ENCODE results near the gene IFT81.

The IFT81 gene

DNA sequence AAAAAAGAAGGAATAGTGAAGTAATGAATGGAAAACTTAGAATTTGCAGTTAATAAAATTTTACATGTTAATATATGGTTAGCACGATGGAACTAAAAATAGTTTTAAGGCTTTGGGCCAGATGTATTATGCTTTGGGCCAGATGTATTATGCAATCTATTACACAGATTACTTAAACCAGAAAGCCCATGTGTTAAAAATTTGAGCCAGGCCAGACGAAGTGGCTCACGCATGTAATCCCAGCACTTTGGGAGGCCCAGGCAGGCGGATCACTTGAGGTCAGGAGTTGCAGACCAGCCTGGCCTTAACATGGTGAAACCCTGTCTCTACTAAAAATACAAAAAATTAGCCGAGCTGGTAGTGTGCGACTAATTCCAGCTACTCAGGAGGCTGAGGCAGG, 17.2 kb downstream of the IFT81 start:
- TF ChIP-seq ZNF274 (IDR thresholded peaks at IDR 0.05; ENCODE audit: low read depth, low read length) (no peak), YY1 (IDR thresholded peaks at IDR 0.05; ENCODE audit: insufficient read depth, insufficient read length) (no peak), SUZ12 (IDR thresholded peaks at IDR 0.05; ENCODE audit: extremely low read depth, insufficient read depth, insufficient read length) (no peak)
- Histone ChIP-seq H3K4me1 (ENCODE audit: insufficient read depth, insufficient read length) (no peaks in the 10 kb centered on the region), H3K4me3 (ENCODE audit: insufficient read length, low read depth) (no peak overlapping the region), H3K9ac (ENCODE audit: insufficient read length, low read depth) (no peak overlapping the region), H3K27me3 (ENCODE audit: insufficient read depth, insufficient read length) (no peaks in the 10 kb centered on the region), H3K9me3 (ENCODE audit: insufficient read depth, low read length) (no peaks in the 10 kb centered on the region), H3K36me3 (ENCODE audit: insufficient read depth, insufficient read length, low read length) (peaks cover 51% of the 10 kb centered on the region)
- no peak for DNase-seq (ENCODE audit: low read depth, low spot score)

DNA sequence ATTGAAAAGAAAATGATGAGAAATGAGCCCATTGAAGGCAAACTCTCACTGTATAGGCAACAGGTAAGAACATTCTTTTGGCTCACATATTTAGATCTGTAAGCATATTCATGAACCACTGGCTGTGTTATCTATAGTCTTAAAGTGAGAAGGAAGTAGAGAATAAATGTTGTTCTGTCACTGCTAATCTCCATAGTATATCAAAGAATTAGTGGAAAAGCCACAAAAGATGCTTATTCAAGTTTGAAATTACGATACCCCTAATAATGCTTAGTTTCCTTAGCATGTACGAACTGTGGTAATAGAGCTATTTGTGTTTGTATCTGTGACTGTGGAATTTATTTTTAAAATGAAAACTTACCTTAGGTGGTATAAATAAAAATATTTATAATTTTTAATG, 22.8 kb downstream of the IFT81 start:
- Histone ChIP-seq H3K4me1 (ENCODE audit: insufficient read depth, insufficient read length) (no peaks in the 10 kb centered on the region), H3K9ac (ENCODE audit: insufficient read length, low read depth) (no peak overlapping the region), H3K4me3 (ENCODE audit: insufficient read length, low read depth) (no peak overlapping the region), H3K36me3 (ENCODE audit: insufficient read depth, insufficient read length, low read length) (peaks cover 60% of the 10 kb centered on the region), H3K27me3 (ENCODE audit: insufficient read depth, insufficient read length) (no peaks in the 10 kb centered on the region), H3K9me3 (ENCODE audit: insufficient read depth, low read length) (no peaks in the 10 kb centered on the region)
- TF ChIP-seq ZNF274 (IDR thresholded peaks at IDR 0.05; ENCODE audit: low read depth, low read length) (no peak), SUZ12 (IDR thresholded peaks at IDR 0.05; ENCODE audit: extremely low read depth, insufficient read depth, insufficient read length) (no peak), YY1 (IDR thresholded peaks at IDR 0.05; ENCODE audit: insufficient read depth, insufficient read length) (no peak)
- DNase-seq (ENCODE audit: low read depth, low spot score), result no peak

DNA sequence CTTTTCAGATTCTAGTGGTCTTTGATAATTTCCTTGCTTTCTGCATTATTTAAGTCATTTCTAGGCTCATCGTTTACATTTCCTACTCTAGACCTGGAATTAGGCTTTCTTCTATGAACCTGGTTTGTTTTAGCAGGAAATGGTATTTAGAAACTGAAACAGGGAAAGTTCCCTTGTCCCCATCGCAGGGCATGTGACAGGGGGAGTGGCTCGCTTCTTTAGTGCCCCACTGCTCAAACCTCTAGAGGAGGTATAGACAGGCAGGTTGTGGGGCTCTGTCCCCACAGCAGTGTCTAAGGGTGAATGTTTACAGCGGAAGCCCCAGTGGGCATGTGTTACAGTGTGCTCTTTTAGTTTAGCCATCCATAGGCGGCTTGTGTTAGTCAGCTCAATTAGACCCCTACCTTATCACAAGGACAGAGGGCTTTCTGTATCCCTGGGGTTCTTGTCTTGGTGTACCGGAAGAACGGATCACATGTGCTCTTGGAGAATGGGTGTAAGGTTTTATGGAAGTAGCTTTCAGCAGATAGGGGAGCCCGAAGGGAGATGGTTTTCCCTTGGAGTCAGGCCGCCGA, 25.0 kb downstream of the IFT81 start:
- H3K4me1 ChIP-seq (ENCODE audit: insufficient read depth, insufficient read length), result no peaks in the 10 kb centered on the region
- H3K4me3 ChIP-seq (ENCODE audit: insufficient read length, low read depth), result no peak overlapping the region
- no peaks in the 10 kb centered on the region for H3K27me3 ChIP-seq (ENCODE audit: insufficient read depth, insufficient read length)
- H3K36me3 ChIP-seq (ENCODE audit: insufficient read depth, insufficient read length, low read length), result peaks cover 51% of the 10 kb centered on the region
- TF ChIP-seq SUZ12 (IDR thresholded peaks at IDR 0.05; ENCODE audit: extremely low read depth, insufficient read depth, insufficient read length) (no peak), YY1 (IDR thresholded peaks at IDR 0.05; ENCODE audit: insufficient read depth, insufficient read length) (no peak), ZNF274 (IDR thresholded peaks at IDR 0.05; ENCODE audit: low read depth, low read length) (no peak)
- H3K9me3 ChIP-seq (ENCODE audit: insufficient read depth, low read length), result no peaks in the 10 kb centered on the region
- no peak overlapping the region for H3K9ac ChIP-seq (ENCODE audit: insufficient read length, low read depth)
- no peak for DNase-seq (ENCODE audit: low read depth, low spot score)

DNA sequence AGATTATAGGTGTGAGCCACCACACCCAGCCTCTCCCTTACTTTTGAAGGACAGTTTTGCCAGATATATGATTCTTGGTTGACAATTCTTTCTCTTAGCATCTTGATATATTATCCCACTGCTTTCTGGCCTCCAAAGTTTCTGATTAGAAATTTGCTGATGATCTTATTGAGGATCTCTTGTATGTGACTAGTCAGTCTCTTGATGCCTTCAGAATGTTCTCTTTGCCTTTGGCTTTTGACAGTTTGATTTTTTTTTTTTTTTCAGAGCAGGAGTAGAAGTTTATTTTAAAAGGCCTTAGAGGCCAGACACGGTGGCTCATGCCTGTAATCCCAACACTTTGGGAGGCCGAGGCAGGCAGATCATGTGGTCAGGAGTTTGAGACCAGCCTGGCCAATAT, 32.6 kb downstream of the IFT81 start:
- H3K4me3 ChIP-seq (ENCODE audit: insufficient read length, low read depth), result no peak overlapping the region
- peaks cover 15% of the 10 kb centered on the region for H3K36me3 ChIP-seq (ENCODE audit: insufficient read depth, insufficient read length, low read length)
- TF ChIP-seq YY1 (IDR thresholded peaks at IDR 0.05; ENCODE audit: insufficient read depth, insufficient read length) (no peak), SUZ12 (IDR thresholded peaks at IDR 0.05; ENCODE audit: extremely low read depth, insufficient read depth, insufficient read length) (no peak), ZNF274 (IDR thresholded peaks at IDR 0.05; ENCODE audit: low read depth, low read length) (no peak)
- DNase-seq (ENCODE audit: low read depth, low spot score), result no peak
- H3K9ac ChIP-seq (ENCODE audit: insufficient read length, low read depth), result no peak overlapping the region
- peaks cover 16% of the 10 kb centered on the region for H3K9me3 ChIP-seq (ENCODE audit: insufficient read depth, low read length)
- H3K27me3 ChIP-seq (ENCODE audit: insufficient read depth, insufficient read length), result no peaks in the 10 kb centered on the region
- H3K4me1 ChIP-seq (ENCODE audit: insufficient read depth, insufficient read length), result no peaks in the 10 kb centered on the region

DNA sequence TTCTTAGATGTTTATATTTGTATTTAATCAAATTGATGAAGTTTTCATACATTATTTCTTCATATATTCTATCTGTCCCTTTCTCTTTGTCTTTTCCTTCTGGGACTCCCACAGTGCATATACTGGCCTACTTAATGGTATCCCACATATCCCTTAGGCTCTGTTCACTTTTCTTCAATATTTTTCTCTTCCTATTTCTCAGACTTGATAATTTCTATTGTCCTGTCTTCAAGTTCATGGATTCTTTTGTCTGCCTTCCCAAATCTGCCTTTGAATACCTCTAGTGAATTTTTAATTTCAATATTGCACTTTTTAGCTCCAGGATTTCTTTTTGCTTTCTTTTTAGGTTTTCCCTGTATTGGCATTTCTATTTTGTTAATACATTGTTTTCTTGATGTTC, 33.4 kb downstream of the IFT81 start:
- Histone ChIP-seq H3K27me3 (ENCODE audit: insufficient read depth, insufficient read length) (no peaks in the 10 kb centered on the region), H3K4me3 (ENCODE audit: insufficient read length, low read depth) (no peak overlapping the region), H3K9me3 (ENCODE audit: insufficient read depth, low read length) (peaks cover 16% of the 10 kb centered on the region), H3K9ac (ENCODE audit: insufficient read length, low read depth) (no peak overlapping the region), H3K4me1 (ENCODE audit: insufficient read depth, insufficient read length) (no peaks in the 10 kb centered on the region), H3K36me3 (ENCODE audit: insufficient read depth, insufficient read length, low read length) (peaks cover 15% of the 10 kb centered on the region)
- TF ChIP-seq SUZ12 (IDR thresholded peaks at IDR 0.05; ENCODE audit: extremely low read depth, insufficient read depth, insufficient read length), result no peak
- TF ChIP-seq YY1 (IDR thresholded peaks at IDR 0.05; ENCODE audit: insufficient read depth, insufficient read length), result no peak
- no peak for TF ChIP-seq ZNF274 (IDR thresholded peaks at IDR 0.05; ENCODE audit: low read depth, low read length)
- DNase-seq (ENCODE audit: low read depth, low spot score), result no peak

DNA sequence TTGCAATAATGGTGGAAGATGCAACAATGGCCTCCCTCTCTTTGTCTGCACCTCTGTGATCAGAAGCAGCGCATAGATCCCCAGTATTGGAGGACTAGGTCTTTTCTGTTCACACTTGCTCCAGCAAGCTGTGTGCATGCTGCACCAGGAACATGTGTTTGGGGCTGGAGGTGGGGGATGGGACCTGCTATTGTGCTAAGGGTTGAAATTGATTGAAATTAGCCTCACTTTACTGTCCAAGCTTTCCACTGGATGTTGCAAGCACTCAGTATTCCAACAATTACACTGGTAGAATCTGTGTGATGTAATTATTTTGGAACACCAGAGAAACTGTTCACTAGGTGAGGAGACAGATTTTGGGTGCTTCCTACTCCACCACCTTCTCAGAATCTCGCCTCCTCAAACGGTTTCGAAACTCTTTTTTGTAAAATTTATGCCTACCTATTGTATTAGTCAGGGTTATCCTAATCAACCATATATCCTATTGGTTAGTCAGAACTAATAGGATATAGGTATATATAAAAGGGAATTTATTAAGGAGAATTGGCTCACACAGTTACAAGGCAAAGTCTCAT, 35.6 kb downstream of the IFT81 start:
- Histone ChIP-seq H3K36me3 (ENCODE audit: insufficient read depth, insufficient read length, low read length) (peaks cover 18% of the 10 kb centered on the region), H3K4me1 (ENCODE audit: insufficient read depth, insufficient read length) (no peaks in the 10 kb centered on the region), H3K9ac (ENCODE audit: insufficient read length, low read depth) (no peak overlapping the region), H3K27me3 (ENCODE audit: insufficient read depth, insufficient read length) (no peaks in the 10 kb centered on the region), H3K4me3 (ENCODE audit: insufficient read length, low read depth) (no peak overlapping the region), H3K9me3 (ENCODE audit: insufficient read depth, low read length) (peaks cover 16% of the 10 kb centered on the region)
- no peak for TF ChIP-seq ZNF274 (IDR thresholded peaks at IDR 0.05; ENCODE audit: low read depth, low read length)
- no peak for TF ChIP-seq YY1 (IDR thresholded peaks at IDR 0.05; ENCODE audit: insufficient read depth, insufficient read length)
- TF ChIP-seq SUZ12 (IDR thresholded peaks at IDR 0.05; ENCODE audit: extremely low read depth, insufficient read depth, insufficient read length), result no peak
- DNase-seq (ENCODE audit: low read depth, low spot score), result no peak

DNA sequence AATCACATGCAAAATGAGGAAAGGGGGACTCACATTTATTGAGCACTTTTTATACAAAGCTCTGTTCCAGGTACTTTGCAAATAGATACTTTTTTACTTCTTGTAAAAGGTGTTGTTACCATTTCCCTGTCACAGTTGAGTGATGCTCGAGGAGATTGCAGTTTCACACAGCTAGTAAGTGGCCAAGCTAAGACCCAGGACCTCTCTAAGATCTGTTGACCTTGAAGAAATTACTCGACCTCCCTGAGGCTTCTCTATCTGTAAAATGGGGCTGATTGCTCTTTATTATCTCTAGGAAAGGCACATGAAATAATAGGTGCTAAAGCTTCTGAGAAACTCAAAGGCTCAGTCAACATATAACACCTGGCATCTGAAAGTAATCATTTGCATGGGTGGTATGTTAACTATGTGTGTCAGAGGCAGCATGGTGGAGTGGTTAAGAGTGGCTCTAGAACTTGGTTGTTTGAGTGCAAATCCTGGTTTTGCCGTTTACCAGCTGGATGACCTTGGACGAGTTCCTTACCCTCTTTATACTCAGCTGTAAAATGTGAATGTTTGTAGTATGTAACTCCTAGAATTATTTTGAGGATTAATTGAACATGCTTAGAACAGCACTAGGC, 41.5 kb downstream of the IFT81 start:
- H3K4me1 ChIP-seq (ENCODE audit: insufficient read depth, insufficient read length), result no peaks in the 10 kb centered on the region
- H3K9ac ChIP-seq (ENCODE audit: insufficient read length, low read depth), result no peak overlapping the region
- H3K36me3 ChIP-seq (ENCODE audit: insufficient read depth, insufficient read length, low read length), result peaks cover 9% of the 10 kb centered on the region
- DNase-seq (ENCODE audit: low read depth, low spot score), result no peak
- H3K4me3 ChIP-seq (ENCODE audit: insufficient read length, low read depth), result no peak overlapping the region
- H3K9me3 ChIP-seq (ENCODE audit: insufficient read depth, low read length), result no peaks in the 10 kb centered on the region
- TF ChIP-seq ZNF274 (IDR thresholded peaks at IDR 0.05; ENCODE audit: low read depth, low read length) (no peak), SUZ12 (IDR thresholded peaks at IDR 0.05; ENCODE audit: extremely low read depth, insufficient read depth, insufficient read length) (no peak), YY1 (IDR thresholded peaks at IDR 0.05; ENCODE audit: insufficient read depth, insufficient read length) (no peak)
- no peaks in the 10 kb centered on the region for H3K27me3 ChIP-seq (ENCODE audit: insufficient read depth, insufficient read length)
